UCSD-AML1 (cell line): ENCODE measurements around the gene SETD7.
A peak's percentile ranks its signal among the peaks of the same experiment; 100 is the strongest.

Experiments
- DNase-seq: peaks from one replicate; lab custom pipeline; 2025; ENCODE audit not compliant: unreplicated experiment; lab: John Stamatoyannopoulos, UW

Gene SETD7

GRCh38 chr4:139575072-139575471 lies 19.1 kb upstream of the SETD7 start:
- no peak for DNase-seq

DNA sequence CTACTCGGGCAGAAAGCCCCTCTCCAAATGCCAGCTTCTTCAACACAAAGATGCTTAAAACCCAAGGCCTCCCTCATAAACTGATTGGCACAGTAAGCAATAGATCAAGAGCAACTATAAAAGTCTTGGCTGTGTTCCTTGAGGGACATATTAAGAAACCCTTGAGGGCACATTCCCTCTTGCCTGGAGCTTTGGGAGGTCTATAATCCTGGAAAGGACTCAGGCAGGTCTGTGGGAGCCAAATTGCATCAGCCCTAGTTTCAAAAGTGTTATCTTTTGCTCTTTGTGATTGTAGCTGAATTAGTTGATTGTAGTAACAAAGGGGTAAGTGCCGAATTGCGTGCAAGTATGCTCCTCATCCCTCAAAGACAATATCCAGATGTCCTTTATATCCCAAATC lies 18.6 kb upstream of the SETD7 start:
- no peak for DNase-seq

DNA sequence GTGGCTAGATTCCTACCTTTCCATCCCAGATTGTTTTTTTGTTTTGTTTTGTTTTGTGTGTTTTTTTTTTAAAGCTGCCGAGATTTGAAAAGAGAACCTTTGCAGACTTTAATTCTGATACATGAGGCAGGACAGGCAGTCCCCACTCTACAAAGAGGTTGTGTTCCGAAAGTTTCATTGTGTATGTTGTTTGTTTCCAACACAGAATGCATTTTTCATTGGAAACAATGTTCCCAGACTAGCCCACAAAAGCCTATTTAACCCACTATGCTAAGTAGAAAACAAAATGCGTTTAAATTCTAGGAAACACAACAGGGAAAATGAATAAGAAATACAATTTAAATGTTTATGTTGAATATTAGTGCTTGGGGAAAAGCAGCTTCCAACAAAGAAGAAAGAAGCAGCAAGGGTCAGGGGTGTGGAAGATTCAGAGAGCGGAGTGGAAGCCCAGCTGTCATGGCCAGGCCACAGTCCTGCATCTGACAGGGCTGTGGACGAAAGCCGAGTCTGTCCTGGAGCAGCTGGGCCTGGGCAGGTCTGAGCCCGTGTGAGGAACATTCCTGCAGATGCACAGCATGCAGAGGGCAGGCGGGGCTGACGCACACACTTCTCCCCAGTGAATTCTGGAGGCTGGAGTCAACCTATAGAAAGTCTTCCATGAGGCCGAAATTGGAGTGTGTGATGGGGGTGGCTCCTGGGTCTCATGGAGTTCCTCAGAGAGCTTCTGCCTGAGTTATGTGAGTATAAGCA lies 12.4 kb upstream of the SETD7 start:
- DNase-seq, result no peak

GRCh38 chr4:139567159-139567870 lies 11.3 kb upstream of the SETD7 start:
- no peak for DNase-seq

DNA sequence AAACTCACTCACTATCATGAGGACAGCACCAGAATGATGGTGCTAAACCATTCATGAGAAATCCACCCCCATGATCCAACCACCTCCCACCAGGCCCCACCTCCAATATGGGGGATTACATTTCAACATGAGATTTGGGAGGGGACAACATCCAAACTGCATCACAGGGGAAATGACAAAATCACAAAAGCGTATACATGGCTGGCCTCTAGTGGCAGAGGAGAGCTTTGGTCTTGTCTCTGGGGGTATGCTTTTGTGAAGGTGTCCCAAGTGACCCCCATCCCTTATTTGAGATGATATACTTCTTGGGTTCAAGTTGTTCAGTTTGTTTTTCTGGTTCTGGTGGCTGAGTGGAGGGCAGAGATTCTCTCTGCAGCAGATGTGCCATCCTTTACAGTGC lies 8.5 kb upstream of the SETD7 start:
- DNase-seq, result no peak

DNA sequence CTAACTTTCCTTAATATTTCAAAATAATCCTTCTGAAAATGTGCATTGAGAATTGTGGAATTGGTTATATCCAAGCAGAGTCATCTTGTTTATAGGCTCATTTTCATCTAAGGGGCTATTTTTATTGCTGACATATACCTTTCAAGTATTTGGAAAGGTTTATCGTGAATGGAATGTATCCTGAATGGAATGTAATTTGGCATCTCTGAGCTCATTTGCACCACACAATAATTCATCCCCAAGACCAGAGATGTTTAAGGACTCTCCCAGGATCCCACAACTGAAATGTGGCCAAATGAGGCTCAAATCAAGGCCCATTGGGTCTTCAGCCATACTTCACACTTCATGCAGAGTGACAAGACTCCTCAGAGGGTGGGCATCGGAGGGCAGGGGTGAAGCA lies 7.5 kb upstream of the SETD7 start:
- no peak for DNase-seq

GRCh38 chr4:139562839-139563238 lies 6.8 kb upstream of the SETD7 start:
- no peak for DNase-seq

- DNase-seq, result no peak
Measured at GRCh38 chr4:139562067-139562684, 6.2 kb upstream of the SETD7 start.

DNA sequence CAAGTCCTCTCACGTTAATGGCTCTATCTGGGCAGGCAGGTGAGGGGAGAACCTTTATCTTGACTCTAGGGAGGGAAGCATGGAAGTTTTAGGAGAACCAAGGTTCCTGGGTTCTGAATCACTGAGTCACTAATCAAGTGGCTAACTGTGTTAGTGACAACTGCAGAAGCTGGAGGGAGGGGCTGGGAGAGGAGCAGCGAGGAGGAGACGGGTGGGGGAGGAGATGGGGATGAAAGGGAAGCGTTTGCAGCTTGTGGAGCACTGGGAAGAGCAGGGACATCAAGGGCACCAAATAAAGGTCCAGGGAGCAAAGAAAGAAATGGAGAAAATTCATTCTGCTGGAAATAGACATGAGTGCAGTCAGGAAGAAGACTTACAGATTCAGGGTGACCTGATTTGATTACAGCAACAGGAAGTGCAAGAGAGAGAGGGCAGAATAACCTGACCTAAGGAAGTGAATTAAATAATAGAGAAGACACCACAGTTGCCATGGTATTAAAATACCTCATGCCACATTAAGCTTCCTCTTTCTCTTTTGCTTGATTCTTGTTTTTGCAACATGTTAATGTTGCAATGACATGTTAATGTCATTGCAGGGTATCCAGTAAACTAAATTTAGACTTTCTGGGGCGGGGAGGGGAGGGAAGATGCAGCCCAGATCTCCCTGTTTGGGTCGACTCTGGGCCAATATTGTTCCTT lies 4.5 kb upstream of the SETD7 start:
- no peak for DNase-seq

DNA sequence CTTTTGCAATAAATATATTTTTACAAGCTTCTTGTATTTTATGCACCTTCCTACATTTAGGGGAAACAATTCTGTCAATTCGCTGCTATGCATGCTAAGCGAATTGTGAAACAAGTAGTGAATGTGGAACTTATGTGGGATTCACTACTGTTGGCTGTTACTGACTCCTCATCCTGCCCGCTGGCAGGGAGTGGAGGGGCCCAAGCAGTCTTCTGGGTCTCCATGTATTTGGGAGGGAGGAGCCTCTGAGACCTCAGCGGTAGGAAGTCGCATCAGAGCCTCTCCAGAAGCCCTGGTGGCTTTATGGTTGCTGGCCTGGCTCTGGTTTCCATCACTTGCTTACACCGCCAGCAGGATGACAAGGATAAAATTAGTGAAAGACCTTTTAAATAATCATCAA lies 3.7 kb upstream of the SETD7 start:
- DNase-seq, result no peak

DNA sequence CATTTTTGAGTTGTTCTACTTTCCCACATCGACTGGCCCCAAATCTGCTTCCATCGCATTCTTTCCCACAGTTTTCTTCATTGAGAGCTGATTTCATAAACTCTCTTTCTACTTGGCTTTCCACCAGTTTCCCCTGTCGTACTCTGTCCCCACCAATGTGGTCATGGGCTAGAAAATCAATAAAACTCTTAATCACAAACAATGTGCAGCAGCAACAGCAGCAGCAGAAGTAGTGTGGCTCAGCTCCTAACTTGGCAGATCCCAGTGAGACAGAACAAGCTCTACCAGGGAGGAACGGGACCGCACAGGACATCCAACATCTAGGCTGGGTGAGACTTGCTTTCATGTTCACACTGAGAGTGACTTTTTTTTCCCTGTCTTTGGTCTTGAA lies 3.1 kb upstream of the SETD7 start:
- no peak for DNase-seq

GRCh38 chr4:139558235-139559088 lies 2.4 kb upstream of the SETD7 start:
- no peak for DNase-seq

DNA sequence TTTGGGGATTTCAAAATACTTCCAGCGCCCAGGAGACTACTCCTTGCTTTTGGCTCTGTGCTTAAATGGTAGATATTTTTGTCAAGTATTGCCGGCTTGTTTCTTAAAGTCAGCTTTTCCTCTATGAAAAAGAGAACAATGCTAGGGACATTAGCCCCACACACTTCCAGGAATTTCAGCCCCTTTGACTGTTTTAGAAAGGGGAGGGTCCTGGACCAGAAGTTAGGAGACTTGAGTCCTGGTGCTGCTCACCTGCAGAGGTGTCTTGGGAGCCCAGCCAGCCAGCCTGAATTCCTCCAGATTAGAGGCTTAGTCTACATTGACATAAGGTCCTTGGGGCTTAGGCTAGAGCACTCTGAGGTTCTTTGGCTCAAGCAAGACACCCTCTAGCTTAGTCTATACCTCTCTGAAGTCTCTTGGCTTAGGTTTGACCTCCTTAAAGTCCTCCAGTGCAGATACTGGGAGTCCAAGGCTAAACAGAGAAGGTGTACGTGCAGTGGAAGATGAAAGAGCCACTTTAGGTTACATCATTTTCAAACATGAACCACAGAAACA lies 1.6 kb upstream of the SETD7 start:
- no peak for DNase-seq

DNA sequence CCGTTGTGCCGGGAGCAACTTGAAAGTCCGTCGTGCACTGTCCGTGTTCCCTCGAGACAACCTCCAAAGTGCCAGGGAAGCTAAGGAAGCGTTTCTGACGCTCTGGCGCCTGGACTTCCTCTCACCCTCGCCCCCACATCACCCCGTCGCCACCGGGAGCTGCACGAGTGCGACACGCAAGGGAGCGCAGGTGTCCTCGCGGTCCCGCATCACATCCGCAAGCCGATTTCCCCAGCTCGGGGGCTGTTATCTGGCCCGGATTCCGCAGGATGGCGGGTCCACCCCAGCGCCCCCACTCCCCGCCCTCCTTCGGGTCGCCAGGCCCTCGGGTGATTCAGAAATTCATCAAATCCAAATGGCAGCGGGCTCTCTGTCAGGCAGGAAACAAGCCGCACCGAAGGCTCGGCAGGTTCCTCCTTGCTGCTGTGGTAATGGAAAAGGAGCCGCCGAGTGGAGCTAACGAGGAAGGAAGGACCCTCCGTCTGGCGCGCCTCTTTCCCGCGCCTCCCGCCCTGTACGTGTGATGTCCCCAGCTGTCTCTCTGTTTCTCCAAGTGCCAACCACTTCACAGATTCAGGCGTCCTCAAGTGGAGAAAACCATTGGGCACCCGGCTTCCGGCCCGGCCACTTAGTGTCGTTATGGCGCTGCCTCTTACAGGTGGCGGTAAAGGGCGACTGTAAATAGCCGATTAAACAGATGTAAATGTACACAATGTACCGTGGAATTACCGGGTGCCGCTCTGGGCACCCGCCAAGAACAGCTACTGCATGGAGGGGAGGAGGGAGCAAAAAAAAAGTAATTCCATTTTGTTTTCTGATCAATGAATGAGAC lies 921 bp upstream of the SETD7 start:
- peak; percentile 68 for DNase-seq

DNA sequence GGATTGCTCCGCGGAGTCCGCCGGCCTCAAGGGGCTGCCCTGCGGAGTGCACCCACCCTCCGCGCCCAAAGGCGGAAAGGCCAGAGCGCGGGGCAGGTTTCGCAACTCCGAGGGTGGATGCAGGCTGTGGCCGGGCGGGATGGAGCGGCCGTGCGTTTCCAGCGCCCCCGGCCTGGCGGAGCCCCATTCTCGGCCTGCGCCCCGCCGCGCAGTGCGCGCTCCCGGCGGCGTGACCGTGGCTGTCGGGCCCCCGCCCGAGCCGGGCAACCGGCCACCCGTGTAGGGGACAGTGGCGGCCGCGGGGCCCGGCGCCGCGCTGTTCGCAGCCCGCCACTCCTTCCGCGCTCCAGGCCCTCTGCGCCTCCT lies 331 bp downstream of the SETD7 start:
- no peak for DNase-seq

- peak; percentile 75 for DNase-seq
Measured at GRCh38 chr4:139554893-139555704, 920 bp downstream of the SETD7 start.

DNA sequence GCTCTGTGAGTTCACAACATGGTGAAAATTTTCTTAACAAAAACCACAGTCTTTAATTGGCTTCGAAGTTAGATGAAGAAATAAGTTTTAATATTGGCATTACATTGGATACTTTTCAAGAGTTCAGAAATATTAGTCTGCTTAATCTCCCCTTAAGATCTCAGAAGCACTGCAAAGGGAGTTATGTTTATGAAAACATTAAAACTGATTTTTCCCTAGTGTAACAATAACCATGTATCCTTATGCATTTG lies 1.5 kb downstream of the SETD7 start:
- DNase-seq, result no peak

DNA sequence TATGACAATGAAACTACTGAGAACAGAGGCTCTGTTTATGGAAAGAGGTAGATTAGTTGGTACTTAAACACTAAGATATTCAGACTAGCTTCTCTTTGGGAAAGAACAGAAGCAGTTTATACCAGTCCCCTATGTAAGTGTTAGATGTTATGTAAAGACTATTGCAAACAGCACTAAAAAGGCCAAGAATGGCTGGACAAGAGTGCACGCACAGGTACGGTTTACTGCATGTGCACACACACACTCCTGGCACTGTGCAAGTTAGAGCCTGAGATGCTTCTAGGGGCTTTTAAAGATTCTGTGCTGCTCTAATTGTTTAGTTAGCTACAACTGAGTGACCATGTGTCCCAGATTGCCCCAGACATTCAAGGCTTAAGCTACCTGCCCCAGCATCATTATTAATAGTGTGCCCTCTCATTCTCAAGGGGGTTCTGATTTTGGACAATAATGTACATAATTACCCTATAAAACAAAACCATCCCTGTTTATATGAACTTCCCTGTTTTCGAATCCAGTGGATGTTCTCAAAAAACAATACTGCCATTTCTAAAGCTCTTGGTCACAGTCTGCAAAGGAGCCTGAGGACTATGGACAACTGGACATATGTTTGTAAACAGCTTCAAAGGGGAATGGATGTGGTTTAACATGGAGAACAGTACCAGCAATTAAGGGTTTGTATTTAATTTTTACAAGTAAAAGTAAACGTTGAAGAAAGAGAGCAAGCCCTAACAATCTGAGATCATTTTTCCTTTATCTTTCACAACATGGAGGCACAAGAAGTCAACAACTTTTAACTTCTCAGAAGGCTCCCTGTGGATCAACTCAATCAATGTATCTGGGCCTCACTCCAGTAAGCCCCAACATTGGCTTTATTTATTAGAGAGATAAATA lies 2.0 kb downstream of the SETD7 start:
- no peak for DNase-seq
